ENCODE measurements around the gene TRPM5.
"Not testable (repeated sequence)": the region's sequence is repeated elsewhere in the genome, so short reads cannot be mapped to it uniquely, and the experiment has no call there.

Gene TRPM5

GRCh38 chr11:2443881-2444820 is at the start of gene TRPM5:
TSS of gene TRPM5 (minus strand) at chr11:2444514. CDS start at chr11:2423036, 21,478 bp downstream.
- intact Hi-C loops (cut with DNase I), result no loop called here
- peak in 1 of 42 donors; percentile 14 for DNase-seq

GRCh38 chr11:2489083-2489482 is 44.8 kb upstream of the TRPM5 start:
- no peak for DNase-seq
- intact Hi-C loops (cut with DNase I), result no loop called here

GRCh38 chr11:2488004-2488403 is 43.7 kb upstream of the TRPM5 start:
- intact Hi-C loops (cut with DNase I), result no loop called here
- no peak for DNase-seq

DNA sequence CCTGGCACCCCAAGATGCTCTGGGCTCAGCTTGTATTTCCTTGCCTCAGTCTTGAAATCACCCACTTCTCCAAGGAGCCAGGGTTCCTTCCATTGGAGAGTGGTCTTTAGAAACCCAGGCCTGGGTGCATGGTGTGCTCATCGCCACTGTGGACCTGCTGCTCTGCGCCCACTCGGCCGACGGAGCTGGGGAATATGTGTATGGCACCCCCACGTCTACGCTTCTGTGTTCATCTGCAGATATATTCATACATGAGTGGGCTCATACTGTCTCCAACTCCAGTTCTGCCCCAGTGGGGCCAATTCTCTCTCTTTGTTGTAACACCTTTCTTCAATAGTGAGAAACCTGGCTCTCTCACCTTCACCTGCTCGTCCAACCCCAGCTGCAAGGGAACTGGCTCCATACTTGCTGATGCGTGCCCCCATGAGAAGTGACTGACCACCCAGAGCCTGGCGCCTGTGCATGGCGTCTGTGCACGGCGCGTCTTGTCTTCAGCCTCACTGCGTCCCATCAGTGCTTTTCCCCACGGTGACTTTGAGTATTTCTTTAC is 40.3 kb upstream of the TRPM5 start:
- intact Hi-C loops (cut with DNase I), result no loop called here
- DNase-seq, result no peak

GRCh38 chr11:2483426-2483825 is 39.1 kb upstream of the TRPM5 start:
- DNase-seq, result no peak
- intact Hi-C loops (cut with DNase I), result no loop called here

DNA sequence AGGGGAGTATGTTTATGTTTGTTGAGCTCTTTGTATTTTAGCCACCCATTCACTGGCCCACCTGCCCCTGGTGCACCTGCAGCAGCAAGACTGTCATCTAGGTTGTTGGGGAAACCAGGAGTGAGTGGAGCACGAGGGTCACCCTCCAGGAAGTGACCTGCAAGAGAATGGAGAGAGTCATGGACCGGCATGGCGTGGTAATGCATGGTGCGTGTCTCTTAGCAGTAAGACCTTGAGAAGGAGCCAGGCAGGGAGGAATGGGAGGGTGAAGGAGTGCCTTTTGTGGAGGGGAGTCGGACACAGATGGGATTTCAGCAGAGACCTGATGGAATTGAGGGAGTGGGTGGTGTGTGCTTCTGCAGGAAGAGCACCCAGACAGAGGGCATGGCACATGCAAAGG is 38.4 kb upstream of the TRPM5 start:
- intact Hi-C loops (cut with DNase I), result no loop called here

GRCh38 chr11:2482204-2482603 is 37.9 kb upstream of the TRPM5 start:
- intact Hi-C loops (cut with DNase I), result no loop called here
- DNase-seq, result no peak

More for the DNA sequence above, 38.4 kb upstream of the TRPM5 start:
- no peak for DNase-seq

- DNase-seq, result no peak
- intact Hi-C loops (cut with DNase I), result no loop called here
Observed at GRCh38 chr11:2481253-2481652, 36.9 kb upstream of the TRPM5 start.

GRCh38 chr11:2480874-2481220 is 36.5 kb upstream of the TRPM5 start:
- DNase-seq, result no peak
- intact Hi-C loops (cut with DNase I), result no loop called here

DNA sequence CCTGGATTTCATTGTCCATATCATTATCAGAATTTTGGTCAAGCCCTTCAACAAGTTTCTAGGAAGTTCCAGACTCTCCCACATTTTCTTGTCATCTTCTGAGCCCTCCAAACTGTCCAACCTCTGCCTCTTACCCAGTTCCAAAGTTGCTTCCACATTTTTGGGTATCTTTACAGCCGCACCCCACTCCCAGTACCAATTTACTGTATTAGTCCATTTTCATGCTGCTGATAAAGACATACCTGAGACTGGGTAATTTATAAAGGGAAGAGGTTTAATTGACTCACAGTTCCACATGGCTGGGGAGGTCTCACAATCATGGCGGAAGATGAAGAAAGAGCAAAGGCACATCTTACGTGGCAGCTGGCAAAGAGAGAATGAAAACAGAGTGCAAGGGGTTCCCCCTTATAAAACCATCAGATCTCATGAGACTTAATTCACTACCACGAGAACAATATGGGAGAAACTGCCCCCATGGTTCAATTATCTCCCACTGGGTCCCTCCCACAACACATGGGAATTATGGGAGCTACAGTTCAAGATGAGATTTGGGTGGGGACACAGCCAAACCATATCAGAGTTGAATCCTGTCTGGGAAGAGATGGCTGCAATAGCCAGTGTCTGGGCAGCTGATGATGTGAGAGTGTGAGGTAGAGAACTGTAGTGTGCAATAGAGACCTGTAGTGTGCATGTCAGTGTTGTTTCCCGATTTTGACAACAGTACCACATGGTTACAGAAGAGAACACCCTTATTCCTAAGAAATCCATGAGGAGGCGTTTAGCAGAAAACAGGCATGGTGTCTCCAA is 36.0 kb upstream of the TRPM5 start:
- DNase-seq; intact Hi-C loops (cut with DNase I): not testable (repeated sequence)

DNA sequence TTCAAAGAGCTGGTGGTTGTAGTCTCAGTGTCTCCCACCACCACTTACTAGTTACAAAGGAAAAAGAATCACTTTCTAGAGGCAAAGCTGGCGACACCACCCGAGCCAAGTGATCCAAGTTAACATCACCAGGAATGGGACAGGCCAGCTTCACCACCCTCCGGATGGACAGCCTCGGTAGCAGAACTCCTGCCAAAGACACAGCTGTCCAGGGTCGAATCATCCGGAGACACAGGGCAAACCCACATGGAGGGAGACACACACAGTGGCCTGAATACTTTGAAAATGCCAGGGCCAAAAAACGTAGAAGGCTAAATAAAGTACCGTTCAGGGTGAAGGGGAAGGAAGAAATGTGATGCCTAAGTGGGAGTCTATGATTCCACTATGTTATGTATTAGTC is 33.6 kb upstream of the TRPM5 start:
- no peak for DNase-seq
- intact Hi-C loops (cut with DNase I), result no loop called here

- no peak for DNase-seq
- intact Hi-C loops (cut with DNase I), result no loop called here
Observed at GRCh38 chr11:2477254-2477653, 32.9 kb upstream of the TRPM5 start.

DNA sequence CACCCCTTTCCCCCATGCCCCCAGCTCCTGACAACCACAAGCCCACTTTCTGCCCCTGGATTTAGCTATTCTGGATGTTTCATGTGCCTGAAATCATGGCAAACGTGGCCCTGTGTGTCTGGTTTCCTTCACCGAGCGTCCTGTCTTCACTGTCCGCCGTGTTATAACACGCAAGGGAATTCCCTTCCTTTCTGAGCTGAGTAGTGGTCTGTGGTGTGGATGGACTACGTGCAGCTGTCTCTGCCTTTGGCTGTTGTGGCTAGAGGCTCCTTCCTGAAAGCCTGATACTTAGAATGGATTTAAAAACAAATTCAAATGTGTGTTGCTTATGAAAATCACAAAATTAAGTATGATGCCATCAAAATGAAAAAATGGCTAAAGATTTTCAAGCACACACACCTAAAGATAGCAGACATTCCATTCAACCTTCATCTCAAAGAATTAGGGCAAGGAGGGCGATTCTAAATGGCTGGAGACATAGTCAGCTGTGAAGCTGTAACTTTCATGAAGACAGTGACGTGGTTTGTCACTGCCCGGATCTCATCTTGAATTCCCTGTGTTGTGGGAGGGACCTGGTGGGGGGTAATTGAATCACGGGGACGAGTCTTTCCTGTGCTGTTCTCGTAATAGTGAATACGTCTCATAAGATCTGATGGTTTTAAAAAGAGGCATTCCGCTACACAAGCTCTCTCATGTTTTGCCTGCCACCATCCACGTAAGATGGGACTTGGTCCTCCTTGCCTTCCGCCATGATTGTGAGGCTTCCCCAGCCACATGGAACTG is 31.0 kb upstream of the TRPM5 start:
- intact Hi-C loops (cut with DNase I), result no loop called here
- DNase-seq, result peak in 1 of 42 donors; percentile 9

- peak in 2 of 42 donors; percentile 13 to 31 for DNase-seq
- intact Hi-C loops (cut with DNase I), result no loop called here
Observed at GRCh38 chr11:2474059-2474901, 30.0 kb upstream of the TRPM5 start.

DNA sequence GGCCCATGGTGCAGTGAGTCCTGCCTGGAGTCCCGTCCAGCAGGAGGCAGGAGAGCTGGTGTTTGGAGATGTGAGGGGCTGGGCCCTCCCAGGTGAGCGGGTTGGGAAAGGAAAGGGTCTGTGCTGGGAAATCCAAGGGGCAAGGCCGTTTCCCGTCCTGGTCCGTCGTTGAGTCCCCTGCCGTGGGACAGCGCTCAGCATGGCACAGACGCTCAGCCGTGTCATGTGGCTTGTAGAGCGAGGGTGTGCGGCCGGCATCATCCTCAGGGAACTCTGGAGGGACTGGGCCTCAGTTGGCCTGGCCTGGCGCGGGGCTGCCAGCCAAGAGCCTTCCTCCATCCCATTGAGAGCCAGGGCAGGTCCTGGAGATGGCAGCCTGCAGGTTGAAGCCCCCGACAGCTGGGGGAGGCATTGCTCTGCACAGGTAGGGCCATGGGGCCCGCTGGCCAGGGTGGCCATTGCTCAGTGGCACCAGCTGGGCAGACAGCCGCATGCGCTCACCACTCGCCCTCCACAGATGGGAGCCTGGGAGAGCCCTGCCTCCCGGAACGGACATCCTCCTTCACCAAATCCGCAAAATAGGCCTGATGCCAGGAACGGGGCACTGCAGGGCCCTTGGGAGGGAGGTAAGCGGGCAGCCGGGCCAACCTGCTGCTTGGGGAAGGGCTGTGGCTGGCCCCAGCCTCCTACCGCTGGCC is 29.2 kb upstream of the TRPM5 start:
- intact Hi-C loops (cut with DNase I), result no loop called here
- peak in 3 of 42 donors; percentile 2 to 24 (median 22) for DNase-seq

GRCh38 chr11:2472428-2473186 is 28.3 kb upstream of the TRPM5 start:
- intact Hi-C loops (cut with DNase I), result no loop called here
- peak in 2 of 42 donors; percentile 8 to 31 for DNase-seq

GRCh38 chr11:2471804-2472096 is 27.4 kb upstream of the TRPM5 start:
- DNase-seq, result no peak
- intact Hi-C loops (cut with DNase I), result no loop called here

All from head of caudate nucleus (tissue), 42 donors.